Measurements from ENCODE around the gene ANAPC2.

- TF ChIP-seq EZH2 (IDR thresholded peaks at IDR 0.05; ENCODE audit: borderline replicate concordance, low read depth, low read length, severe bottlenecking) (no peak), CTCF (IDR thresholded peaks at IDR 0.05; ENCODE audit: borderline replicate concordance, extremely low read depth, low read length, poor library complexity, severe bottlenecking) (no peak)
These were observed 272 bp downstream of the ANAPC2 start for GRCh38 chr9:137188086-137188489.

Measured in DND-41 (cell line).